ENCODE results near the gene ROR1. TPM values are rescaled to one million over a fixed set of nuclear protein-coding genes. Genes with fewer than 3 reads are reported as not detected.

ROR1 gene
- total and polyA plus RNA-seq, 9 of the 15 experiments (the other 6 are each of a cell fraction or from before 2014, with no cell fraction given), result 0.02 TPM; not detected in 8

DNA sequence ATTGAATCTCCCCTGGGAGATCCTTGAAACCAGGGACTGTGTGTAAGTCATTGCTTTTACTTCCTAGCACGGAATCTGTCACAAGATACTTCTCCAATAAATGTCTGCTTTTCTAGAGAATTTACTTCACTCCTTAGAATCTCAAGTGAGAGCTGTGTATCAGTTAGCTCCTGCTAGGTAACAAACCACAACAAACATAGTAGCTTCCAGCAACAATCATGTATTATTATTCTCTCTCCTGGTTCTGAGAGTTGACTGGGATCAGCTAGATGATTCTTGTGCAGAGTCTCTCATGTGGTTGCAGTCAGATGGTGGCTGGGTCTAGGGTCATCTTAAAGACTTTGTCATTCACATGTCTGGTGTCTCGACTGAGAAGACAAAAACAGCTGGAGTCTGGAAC lies 262.7 kb downstream of the ROR1 start:
- DNase-seq (ENCODE audit: extremely low read depth in 1 of 4, low spot score in 3 of 4) (no peak), ATAC-seq (no peak), FAIRE-seq (no peak)
- Histone ChIP-seq H3K27me3 (ENCODE audit: control insufficient read depth in 2 of 2, insufficient read depth in 2 of 2, low read length in 2 of 2) (no peaks in the 10 kb centered on the region), H3K9ac (ENCODE audit: insufficient read depth in 1 of 2, low read depth in 2 of 2, low read length in 2 of 2) (no peak overlapping the region), H3K9me3 (replicated peaks; ENCODE audit: control insufficient read depth, insufficient read depth, low read depth, low read length) (no peaks in the 10 kb centered on the region), H3K79me2 (ENCODE audit: control insufficient read depth, insufficient read depth, low read length) (no peaks in the 10 kb centered on the region), H3K9me1 (ENCODE audit: control insufficient read depth, insufficient read depth, low read length) (no peaks in the 10 kb centered on the region), H3K36me3 (ENCODE audit: control insufficient read depth, insufficient read depth, low read length) (no peaks in the 10 kb centered on the region), H2AFZ (ENCODE audit: low read depth, low read length) (no peak overlapping the region), H3K27ac (ENCODE audit: extremely low read depth, low read depth, low read length) (no peak overlapping the region), H4K20me1 (replicated peaks; ENCODE audit: control insufficient read depth, insufficient read depth, low read length) (no peaks in the 10 kb centered on the region; the same call in 1 of the 2 replicates), H3K4me1 (replicated peaks in 1 of 2; ENCODE audit: control insufficient read depth in 2 of 2, insufficient read depth in 2 of 2, low read length in 2 of 2) (no peaks in the 10 kb centered on the region), H3K4me3 (no peak overlapping the region), H3K4me2 (ENCODE audit: insufficient read depth, low read length) (no peak overlapping the region)
- TF ChIP-seq BRF2 (IDR thresholded peaks at IDR 0.05; ENCODE audit: borderline replicate concordance, insufficient read depth, insufficient read length) (no peak), ZNF274 (IDR thresholded peaks at IDR 0.05; ENCODE audit: borderline replicate concordance, low read depth, low read length) (no peak)
- in situ Hi-C loops (cut with MboI), result no loop called here
- intact Hi-C loops (cut with micrococcal nuclease), result no loop called here
- ChIA-PET CTCF (ENCODE audit: low intra/inter-chr PET ratio) (no interaction called here), POLR2A (no interaction called here)
- no TSS peak for BruUV-seq (replicated peaks)
- WGBS (ENCODE audit: insufficient coverage, low coverage, missing lambda C conversion rate), result 0% methylated on average over 2 of the region's 2 CpGs

GRCh38 chr1:64038119-64038518 lies 264.3 kb downstream of the ROR1 start:
- no TSS peak for BruUV-seq (replicated peaks)
- 0% methylated on average over 4 of the region's 4 CpGs for WGBS (ENCODE audit: insufficient coverage, low coverage, missing lambda C conversion rate)
- no peak for TF ChIP-seq IRF9 (tag; IDR thresholded peaks at IDR 0.05)
- no peak for TF ChIP-seq SRSF1 (IDR thresholded peaks at IDR 0.05; ENCODE audit: low read depth, low read length)
- TF ChIP-seq ELF4 (CRISPR knock-in tag; IDR thresholded peaks at IDR 0.05), result no peak
- TF ChIP-seq, protein P1, sequence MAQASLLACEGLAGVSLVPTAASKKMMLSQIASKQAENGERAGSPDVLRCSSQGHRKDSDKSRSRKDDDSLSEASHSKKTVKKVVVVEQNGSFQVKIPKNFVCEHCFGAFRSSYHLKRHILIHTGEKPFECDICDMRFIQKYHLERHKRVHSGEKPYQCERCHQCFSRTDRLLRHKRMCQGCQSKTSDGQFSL (CRISPR knock-in tag; IDR thresholded peaks at IDR 0.05), result no peak
- TF ChIP-seq, protein P1 (tag; IDR thresholded peaks at IDR 0.05), result no peak
- no peak for TF ChIP-seq CCAR2 (IDR thresholded peaks at IDR 0.05; ENCODE audit: low read depth, low read length)
- TF ChIP-seq, protein P2, sequence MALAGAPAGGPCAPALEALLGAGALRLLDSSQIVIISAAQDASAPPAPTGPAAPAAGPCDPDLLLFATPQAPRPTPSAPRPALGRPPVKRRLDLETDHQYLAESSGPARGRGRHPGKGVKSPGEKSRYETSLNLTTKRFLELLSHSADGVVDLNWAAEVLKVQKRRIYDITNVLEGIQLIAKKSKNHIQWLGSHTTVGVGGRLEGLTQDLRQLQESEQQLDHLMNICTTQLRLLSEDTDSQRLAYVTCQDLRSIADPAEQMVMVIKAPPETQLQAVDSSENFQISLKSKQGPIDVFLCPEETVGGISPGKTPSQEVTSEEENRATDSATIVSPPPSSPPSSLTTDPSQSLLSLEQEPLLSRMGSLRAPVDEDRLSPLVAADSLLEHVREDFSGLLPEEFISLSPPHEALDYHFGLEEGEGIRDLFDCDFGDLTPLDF (CRISPR knock-in tag; IDR thresholded peaks at IDR 0.05), result no peak
- TF ChIP-seq HMGN3 (IDR thresholded peaks at IDR 0.05; ENCODE audit: borderline replicate concordance, extremely low read depth, insufficient read length, low read depth, low read length), result no peak
- TF ChIP-seq CSDE1 (IDR thresholded peaks at IDR 0.05), result no peak
- TF ChIP-seq BCL6 (CRISPR knock-in tag; IDR thresholded peaks at IDR 0.05), result no peak

More at GRCh38 chr1:64038119-64038518, 264.3 kb downstream of the ROR1 start:
- POLR2A ChIA-PET, result no interaction called here
- intact Hi-C loops (cut with micrococcal nuclease) (no loop called here), in situ Hi-C loops (cut with MboI) (no loop called here)
- H3K9me3 ChIP-seq (replicated peaks; ENCODE audit: control insufficient read depth, insufficient read depth, low read depth, low read length), result no peaks in the 10 kb centered on the region
- no peak overlapping the region for H3K27ac ChIP-seq (ENCODE audit: extremely low read depth, low read depth, low read length)
- H3K79me2 ChIP-seq (ENCODE audit: control insufficient read depth, insufficient read depth, low read length), result no peaks in the 10 kb centered on the region
- FAIRE-seq (no peak), DNase-seq (ENCODE audit: extremely low read depth in 1 of 4, low spot score in 3 of 4) (no peak), ATAC-seq (no peak)
- H3K4me1 ChIP-seq (replicated peaks in 1 of 2; ENCODE audit: control insufficient read depth in 2 of 2, insufficient read depth in 2 of 2, low read length in 2 of 2), result no peaks in the 10 kb centered on the region
- no peak overlapping the region for H3K4me3 ChIP-seq
- no peaks in the 10 kb centered on the region for H3K36me3 ChIP-seq (ENCODE audit: control insufficient read depth, insufficient read depth, low read length)
- H3K9ac ChIP-seq (ENCODE audit: insufficient read depth in 1 of 2, low read depth in 2 of 2, low read length in 2 of 2), result no peak overlapping the region
- no peak overlapping the region for H3K4me2 ChIP-seq (ENCODE audit: insufficient read depth, low read length)
- CTCF ChIA-PET (ENCODE audit: low intra/inter-chr PET ratio), result no interaction called here
- no peaks in the 10 kb centered on the region; the same call in 1 of the 2 replicates for H4K20me1 ChIP-seq (replicated peaks; ENCODE audit: control insufficient read depth, insufficient read depth, low read length)
- no peak overlapping the region for H2AFZ ChIP-seq (ENCODE audit: low read depth, low read length)
- no peaks in the 10 kb centered on the region for H3K9me1 ChIP-seq (ENCODE audit: control insufficient read depth, insufficient read depth, low read length)
- H3K27me3 ChIP-seq (ENCODE audit: control insufficient read depth in 2 of 2, insufficient read depth in 2 of 2, low read length in 2 of 2), result no peaks in the 10 kb centered on the region
